ENCODE measurements around the gene PLSCR3.
"Not testable (repeated sequence)": the region's sequence is repeated elsewhere in the genome, so short reads cannot be mapped to it uniquely, and the experiment has no call there.

Gene PLSCR3

DNA sequence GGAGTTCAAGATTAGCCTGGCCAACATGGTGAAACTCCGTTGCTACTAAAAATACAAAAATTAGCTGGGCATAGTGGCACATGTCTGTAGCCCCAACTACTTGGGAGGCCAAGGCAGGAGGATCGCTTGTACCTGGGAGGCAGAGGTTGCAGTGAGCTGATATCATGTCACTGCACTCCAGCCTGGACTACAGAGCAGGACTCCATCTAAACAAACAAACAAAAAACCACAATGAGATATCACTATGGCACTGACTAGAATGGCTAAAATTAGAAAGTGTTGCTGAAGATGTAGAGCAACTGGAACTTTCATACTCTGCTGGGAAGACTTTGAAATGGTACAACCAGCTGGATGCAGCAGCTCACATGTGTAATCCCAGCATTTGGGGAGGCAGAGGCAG is 20.0 kb downstream of the PLSCR3 start:
- no peak for TF ChIP-seq CTCF (IDR thresholded peaks at IDR 0.05; ENCODE audit: extremely low read depth, missing control alignments)
- no peak for DNase-seq (ENCODE audit: low spot score)

- no peak for TF ChIP-seq CTCF (IDR thresholded peaks at IDR 0.05; ENCODE audit: extremely low read depth, missing control alignments)
- DNase-seq (ENCODE audit: low spot score) = no peak
Measured at GRCh38 chr17:7370853-7371252, 23.5 kb downstream of the PLSCR3 start.

- DNase-seq (ENCODE audit: low spot score) = no peak
- TF ChIP-seq CTCF (IDR thresholded peaks at IDR 0.05; ENCODE audit: extremely low read depth, missing control alignments) = no peak
Measured at GRCh38 chr17:7369825-7370224, 24.5 kb downstream of the PLSCR3 start.

- not testable (repeated sequence) for DNase-seq (ENCODE audit: low spot score)
Measured at GRCh38 chr17:7368599-7368994, 25.7 kb downstream of the PLSCR3 start.

DNA sequence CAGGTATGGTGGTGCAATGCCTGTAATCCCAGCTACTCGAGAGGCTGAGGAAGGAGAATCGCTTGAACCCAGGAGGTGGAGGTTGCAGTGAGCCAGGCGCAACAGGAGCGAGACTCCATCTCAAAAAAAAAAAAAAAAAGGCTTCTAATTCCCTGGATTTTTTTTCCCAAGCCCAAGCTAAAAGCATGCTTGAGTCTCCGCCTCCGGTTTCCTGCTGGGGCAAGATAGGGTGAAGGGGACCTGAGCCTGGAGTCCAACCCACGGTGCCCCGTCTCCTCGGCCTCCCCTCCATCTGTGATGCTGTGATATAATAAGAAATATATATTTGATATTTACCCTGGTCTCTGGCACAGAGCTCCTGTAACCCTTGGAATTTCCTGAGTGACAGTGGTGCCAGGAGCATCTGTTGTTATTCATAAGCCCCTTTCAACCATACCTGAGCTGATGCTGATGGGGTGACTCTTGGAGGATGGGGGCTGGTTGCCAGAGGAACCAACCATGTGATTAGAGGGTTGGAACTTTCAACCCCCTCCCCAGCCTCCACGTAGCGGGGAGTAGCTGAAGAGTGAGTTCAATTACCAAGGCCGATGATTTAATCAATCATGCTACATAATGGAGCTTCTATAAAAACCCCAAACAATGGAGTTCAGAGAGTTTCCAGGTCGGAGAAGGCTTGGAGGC is 26.3 kb downstream of the PLSCR3 start:
- no peak for DNase-seq (ENCODE audit: low spot score)
- no peak for TF ChIP-seq CTCF (IDR thresholded peaks at IDR 0.05; ENCODE audit: extremely low read depth, missing control alignments)

GRCh38 chr17:7367083-7367482 is 27.2 kb downstream of the PLSCR3 start:
- no peak for DNase-seq (ENCODE audit: low spot score)
- TF ChIP-seq CTCF (IDR thresholded peaks at IDR 0.05; ENCODE audit: extremely low read depth, missing control alignments) = no peak

DNA sequence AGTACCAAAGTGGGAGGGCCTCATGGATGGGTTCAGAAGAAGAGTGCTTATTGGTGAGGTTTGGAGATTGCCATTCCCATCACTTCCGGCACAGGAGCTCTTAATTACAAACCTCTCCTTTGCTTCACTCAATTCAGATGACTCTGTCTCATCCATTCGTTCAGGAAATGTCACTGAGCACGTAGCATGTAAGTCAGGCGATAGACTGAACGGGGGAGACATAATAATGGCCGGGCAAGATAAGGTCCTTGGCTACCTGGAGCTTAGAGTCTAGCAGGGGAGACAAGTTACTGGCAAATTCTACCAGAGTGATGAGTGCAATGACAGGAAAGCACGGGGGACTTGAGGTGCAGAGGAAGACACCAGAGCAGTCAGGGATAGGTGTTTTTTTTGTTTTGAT is 28.4 kb downstream of the PLSCR3 start:
- not testable (repeated sequence) for DNase-seq (ENCODE audit: low spot score)

- TF ChIP-seq CTCF (IDR thresholded peaks at IDR 0.05; ENCODE audit: extremely low read depth, missing control alignments) = no peak
- no peak for DNase-seq (ENCODE audit: low spot score)
Measured at GRCh38 chr17:7363311-7363710, 31.0 kb downstream of the PLSCR3 start.
